Inflammatory macrophage (primary cell): Measurements from ENCODE around the gene MIEF2.

Experiments used
- DNase-seq, 2 donors: peaks; one replicate each; pipeline ENCODE4 v3.0.0-alpha.2; 2020 to 2022

Gene MIEF2

DNA sequence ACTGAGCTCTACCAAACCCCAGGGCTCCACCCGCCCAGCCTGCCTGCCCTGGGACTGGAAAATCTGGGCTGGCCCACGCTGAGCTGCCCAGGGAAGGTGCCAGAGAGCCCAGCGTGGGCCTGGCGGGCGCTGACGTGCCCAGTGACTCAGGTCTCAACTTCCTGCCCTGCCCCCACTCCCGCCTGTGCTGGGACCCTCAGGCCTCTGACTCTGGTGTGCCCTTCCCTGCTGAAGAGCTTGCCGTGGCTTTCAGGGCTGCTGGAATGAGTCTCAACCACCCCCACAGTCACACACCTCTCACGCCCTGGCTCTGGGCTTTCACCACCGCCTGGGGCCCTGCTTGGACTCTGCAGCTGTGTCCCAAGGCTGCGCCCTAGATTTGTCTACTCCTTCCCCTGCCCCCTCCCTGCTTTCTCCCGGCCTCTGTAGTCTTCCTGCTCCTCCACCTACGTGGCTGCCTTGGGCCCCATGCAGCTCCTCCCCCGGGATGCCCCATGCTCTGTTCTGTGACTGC lies 24.7 kb upstream of the MIEF2 start:
- DNase-seq: peak; percentile 35 to 58

DNA sequence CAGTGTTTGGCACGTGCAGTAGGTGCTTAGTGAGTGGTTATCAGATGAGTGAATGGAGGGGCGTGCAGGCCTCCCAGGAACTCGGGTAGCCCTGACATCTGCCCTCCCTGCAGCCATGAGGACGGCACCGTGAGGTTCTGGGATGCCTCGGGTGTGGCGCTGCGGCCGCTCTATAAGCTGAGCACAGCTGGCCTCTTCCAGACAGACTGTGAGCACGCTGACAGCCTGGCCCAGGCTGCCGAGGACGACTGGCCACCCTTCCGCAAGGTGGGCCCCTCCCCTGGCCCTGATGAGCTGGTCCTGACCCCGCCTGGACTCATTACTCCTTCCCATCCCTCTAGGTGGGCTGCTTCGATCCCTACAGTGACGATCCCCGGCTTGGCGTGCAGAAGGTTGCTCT lies 24.0 kb upstream of the MIEF2 start:
- no peak for DNase-seq

DNA sequence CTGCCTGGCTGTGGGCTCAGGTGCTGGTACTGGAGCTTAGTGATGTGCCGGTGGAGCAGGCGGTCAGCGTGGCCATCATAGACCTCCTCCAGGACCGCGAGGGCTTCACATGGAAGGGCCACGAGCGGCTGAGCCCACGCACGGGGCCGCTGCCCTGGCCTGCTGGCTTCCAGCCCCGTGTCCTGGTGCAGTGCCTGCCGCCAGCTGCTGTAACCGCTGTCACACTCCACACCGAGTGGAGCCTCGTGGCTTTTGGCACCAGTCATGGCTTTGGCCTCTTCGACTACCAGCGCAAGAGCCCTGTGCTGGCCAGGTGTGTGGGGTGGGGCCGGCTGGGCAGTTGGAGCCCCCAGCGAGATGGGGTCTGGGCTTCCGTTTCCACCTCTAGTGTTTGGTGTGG lies 23.0 kb upstream of the MIEF2 start:
- no peak for DNase-seq

DNA sequence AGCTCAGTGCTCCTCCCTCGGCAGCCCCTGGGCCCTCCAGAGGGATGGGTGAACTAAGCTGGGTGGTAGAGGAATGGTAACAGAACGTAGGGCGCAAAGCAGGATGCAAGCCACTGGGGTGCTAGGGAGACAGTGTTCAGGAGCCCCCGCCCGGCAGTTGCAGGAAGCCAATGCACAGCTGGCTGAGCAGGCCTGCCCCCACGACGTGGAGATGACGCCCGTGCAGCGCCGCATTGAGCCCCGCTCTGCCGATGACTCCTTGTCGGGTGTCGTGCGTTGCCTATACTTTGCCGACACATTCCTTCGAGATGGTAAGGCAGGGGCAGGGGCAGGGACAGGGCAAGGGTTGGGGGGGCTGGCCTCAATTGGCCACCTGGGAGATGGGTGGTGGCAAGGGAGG lies 22.2 kb upstream of the MIEF2 start:
- no peak for DNase-seq

DNA sequence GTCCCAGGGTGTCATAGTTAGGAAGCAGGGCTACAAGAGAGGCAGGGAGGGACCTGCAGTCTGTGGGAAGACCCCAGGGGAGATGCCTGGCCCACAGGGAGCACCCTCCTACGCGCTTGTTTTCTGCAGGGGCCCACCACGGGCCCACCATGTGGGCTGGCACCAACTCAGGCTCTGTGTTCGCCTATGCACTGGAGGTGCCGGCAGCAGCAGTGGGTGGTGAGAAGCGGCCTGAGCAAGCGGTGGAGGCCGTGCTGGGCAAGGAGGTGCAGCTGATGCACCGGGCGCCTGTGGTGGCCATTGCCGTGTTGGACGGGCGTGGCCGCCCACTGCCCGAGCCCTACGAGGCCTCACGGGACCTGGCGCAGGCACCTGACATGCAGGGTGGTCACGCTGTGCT lies 20.0 kb upstream of the MIEF2 start:
- DNase-seq: no peak

DNA sequence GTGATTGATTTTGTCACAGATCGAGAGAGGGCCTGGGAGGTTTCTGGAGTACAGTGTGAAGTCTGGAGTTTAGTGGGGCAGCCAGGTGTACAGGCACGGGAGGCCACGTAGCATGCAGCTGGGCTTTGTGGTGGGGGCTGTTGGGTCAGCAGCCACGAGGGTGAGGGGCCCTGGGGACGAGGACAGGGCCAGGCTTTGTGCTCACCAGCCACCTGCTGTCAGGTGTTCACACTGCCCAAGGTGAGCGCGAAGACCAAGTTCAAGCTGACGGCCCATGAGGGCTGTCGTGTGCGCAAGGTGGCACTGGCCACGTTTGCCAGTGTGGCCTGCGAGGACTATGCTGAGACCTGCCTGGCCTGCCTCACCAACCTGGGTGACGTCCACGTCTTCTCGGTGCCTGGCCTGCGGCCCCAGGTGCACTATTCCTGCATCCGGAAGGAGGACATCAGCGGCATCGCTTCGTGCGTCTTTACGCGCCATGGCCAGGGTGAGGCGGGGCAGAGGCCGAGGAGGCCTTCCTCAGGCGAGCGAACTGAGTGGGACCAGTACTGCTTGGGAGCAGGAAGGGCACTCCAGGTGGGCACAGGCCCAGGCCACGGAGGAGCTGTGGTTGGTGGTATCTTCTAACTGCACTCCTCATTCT lies 19.1 kb upstream of the MIEF2 start:
- DNase-seq: no peak

DNA sequence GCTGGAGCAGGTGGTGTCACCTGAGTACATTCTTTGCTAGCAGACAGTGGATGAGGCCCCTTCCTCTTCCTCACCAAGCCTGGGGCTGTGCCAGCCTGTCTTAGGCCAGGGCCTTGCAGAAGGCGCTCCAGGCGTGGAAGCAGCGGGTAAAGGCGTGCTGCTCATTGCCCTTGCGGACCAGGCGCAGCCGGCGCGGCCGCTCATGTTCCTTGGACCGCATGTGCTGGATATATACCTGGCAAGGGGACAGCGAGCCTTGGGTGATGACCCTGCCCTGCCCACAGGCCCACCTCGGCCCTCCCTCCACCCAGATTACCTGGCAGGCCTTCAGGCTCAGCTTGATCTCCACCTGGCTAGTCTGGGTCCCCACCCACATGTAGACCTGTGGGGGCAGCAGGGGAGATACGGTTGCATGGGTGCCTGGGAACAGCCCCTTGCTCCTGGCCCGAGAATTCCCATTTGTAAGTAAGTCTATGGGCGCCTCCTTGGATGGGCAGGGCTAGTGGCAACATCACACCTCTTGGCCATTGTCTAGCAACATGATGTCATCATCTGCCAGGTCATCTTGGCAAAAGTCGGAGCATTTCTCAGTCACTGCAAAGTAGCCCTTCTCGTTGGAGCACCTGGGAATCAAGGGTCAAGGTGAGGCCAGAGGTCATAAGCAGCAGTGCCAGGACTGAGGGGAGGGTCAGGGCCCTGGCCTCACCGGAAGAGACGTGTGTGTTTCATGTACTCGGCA lies 15.3 kb upstream of the MIEF2 start:
- DNase-seq: no peak

DNA sequence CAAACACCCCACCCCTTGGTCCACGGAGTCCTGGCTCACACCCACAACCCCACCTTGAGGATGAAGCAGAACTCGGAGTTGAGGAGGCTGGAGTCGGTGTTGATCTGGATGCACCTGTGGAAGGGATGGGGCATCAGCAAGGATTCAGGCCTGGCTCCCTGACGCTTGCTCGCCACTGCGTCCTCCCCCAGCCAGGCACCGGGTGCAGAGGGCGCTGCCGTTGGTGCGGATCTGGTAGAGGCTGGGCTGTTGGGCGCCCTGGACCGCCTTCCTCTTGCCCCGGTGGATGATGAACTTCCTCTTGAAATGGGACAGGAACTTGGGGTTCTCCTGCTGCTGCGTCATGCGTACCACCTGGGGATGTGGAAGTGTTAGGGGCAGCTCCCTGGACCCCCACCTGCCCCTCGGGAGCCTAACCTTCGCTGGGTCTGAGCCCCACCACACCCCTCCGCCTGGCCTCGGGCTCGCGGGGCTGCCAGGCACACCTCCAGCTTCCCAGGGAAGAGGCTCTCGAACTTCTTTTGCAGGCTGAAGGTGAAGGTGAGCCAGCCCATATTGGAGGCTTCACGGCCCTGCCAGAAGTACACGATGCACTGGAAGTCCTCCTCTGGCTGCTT lies 14.2 kb upstream of the MIEF2 start:
- no peak for DNase-seq

DNA sequence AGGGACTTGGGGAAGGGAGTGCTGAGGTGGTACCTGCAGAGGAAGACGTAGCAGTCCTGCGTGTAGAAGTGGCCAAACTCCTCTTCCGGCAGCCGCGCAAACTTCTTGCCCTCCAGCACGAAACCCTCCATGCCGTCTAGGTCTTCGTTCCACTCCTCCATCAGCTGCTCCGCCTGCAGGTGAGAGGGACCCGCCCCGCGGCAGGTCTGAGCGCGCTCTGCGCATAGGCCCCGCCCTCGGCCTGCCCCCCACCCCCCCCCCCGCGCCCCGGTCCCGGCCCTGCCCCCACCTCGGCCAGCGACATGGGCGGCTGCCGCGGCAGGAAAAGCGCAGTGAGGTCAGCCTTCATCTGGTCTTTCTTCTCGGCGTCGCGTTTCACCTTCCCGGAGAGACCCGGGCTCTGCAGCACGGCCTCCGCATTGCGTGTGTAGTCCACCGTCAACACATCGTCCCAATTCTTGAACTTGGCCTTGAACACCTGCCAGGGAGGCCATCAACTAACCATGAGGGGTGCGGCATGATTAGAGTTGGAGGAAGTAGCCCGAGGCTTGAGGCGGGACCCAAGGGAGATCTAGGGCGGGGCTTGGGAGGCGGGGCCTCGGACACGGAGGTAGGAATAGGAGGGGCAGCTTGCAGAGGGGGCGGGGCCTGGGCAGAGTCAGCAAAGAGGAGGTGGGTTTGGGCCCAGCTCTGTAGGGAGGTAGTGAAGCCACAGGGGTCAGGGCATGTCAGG lies 13.4 kb upstream of the MIEF2 start:
- DNase-seq: peak; percentile 39 to 52

DNA sequence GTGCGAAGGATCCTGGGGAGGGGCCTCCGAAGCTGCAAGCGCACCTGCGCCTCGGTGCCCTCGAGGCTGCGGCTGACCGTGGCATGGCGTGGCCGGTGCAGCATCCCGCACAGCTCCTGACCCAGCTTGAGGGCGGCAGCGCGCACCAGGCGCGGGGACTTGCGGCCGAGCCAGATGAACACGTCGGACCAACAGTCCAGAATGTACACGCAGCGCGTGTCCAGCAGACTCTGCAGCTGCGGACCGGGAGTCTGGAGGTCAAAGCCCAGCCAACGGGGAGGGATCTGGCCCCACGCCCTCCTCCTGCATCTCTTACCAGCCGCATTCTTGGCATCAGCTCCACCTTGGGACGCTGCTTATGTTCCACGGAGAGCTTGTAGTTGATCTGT lies 12.9 kb upstream of the MIEF2 start:
- no peak for DNase-seq

DNA sequence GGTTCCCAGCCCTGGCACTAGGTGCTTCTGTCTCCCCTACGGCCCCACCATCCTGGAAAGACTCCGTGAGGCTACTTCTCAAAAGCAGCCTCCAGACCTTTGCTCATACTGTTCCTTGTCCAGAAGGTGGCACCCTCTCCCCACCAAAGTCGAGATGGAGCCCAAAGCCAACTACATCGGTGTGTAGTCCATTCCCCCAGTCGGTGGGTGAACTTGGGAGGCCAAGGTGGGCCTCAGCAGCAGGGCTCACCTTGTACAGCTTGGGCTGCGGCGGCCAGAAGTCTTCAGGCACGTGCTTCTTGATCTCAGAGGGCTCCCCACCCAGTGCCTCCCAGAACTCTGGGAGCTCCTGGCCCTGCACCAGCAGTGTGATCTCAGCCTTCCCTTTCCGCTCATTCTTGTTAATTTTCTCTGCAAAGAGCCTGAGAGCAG lies 12.1 kb upstream of the MIEF2 start:
- peak; percentile 51 to 62 for DNase-seq

DNA sequence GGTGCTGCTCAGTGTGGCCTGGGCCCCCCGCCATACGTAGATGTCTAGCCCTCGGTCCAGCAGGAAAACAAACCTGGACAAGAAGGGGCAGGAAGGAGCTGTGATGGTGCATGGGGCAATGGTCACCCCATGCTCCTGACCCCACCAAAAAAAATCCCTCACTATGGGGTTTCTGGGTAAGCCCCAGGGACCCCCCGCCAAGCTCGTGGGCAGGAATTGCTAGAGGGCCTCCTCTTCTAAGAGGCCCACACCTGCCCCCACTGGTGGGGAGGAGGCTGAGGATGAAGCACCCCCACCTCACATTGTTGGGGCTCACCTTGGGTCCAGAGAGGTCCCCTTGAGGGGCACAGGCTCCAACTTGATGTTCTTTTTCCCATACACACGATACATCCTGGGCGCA lies 11.7 kb upstream of the MIEF2 start:
- DNase-seq: no peak

DNA sequence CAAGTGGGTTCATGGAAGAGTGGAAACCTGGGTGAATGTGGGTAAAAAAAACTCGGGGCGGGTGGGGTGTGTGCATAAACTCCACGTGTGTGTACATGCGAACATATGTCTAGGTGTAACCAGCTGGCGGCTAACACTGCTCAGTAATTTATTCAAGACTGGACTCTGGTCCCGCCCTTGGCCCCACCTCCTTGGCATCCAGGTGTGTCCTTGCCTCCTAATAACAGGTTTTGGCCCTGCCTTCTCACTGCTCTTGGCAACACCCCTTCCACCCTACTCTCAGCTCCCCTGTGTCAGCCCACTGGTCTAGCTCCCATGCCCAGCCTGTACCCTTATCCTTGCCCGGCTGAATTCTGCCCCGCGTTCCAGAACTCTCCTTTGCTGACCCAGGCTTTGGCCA lies 10.2 kb upstream of the MIEF2 start:
- no peak for DNase-seq

DNA sequence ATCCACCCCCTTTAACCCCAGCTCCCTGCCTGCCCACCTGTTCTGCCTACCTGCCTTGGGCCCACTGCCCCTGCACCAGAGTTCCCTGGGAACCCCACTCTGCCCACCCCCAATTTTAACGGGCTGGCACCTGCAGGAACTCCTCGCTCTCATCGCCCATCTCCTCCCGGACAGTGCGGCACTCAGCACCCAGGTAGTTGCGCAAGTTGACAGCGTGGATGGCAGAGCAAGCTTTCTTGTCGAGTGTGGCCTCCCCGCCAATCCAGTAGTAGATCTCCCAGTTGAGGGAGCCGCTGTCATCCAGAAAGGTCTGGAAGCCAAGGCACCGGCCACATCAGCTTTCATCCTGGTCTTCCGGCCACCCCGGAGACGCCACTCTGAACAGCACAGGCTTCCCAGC lies 9.8 kb upstream of the MIEF2 start:
- no peak for DNase-seq

DNA sequence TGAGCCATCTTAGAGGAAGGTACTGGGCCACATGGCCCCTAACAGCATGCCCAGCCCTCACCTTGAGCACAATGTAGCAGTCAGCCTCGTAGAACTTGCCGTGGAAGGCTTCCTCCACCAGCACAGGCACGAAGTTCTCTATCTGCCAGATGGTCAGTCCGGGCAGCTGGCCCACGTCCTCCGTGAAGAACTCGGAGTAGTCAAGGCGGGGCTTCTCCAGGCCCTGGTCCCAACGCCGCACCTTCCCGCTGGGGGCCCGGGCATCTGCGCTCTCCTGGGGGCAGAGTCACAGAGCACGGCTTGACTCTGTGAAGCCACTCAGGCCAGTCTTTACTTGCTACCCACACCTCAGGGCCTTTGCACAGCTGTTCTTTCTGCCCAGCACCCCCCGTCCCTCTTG lies 9.3 kb upstream of the MIEF2 start:
- no peak for DNase-seq

DNA sequence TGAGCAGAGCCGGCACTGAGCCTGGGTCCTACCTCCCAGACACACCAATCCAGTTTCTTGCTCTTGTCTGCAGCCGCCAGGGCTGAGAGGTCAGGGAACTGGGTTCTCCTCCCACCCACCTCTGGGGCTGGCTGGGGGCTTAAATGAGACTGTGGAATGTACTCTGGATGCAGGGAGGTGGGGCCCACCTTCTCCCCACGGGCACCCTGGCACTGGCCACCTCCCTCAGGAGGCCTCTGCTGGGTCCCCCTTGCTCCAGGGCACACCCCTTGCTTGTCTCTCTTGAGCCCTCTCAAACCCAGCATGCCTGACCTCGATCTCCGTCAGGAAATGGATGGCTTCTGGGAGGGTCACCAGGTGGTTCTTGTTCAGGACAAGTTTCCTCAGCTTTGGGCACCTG lies 8.3 kb upstream of the MIEF2 start:
- no peak for DNase-seq

DNA sequence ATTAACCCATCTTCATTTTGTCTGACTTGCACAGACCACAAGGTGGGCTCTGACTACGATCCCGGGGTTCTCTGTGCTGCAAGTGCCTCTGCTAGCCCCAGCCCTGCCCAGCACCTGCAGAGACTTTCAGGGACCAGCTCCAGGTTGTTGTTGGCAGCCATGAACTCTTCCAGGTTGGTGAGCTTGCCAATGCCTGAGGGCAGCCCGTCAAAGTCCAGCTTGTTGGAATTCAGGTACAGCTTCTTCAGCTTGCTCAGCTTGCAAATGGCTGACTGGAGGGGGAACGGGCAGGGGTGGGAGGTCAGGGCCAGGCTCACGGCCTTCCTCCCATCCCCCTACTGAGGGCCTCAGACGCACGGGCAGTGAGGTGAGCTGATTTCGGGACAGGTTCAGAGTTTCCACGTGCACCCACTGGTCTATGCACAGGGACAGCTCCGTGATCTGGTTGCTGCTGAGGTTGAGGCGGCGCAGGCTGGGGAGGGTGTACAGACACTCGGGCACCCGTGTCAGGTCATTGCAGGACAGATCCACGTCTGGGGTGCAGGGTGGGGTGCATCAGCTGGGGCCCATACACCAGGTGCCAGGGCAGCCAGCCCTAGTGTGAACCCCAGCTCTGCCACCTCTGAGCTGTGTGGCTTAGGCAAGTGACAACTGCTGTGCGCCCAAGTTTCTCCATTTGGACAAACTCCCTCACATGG lies 7.1 kb upstream of the MIEF2 start:
- DNase-seq: no peak

DNA sequence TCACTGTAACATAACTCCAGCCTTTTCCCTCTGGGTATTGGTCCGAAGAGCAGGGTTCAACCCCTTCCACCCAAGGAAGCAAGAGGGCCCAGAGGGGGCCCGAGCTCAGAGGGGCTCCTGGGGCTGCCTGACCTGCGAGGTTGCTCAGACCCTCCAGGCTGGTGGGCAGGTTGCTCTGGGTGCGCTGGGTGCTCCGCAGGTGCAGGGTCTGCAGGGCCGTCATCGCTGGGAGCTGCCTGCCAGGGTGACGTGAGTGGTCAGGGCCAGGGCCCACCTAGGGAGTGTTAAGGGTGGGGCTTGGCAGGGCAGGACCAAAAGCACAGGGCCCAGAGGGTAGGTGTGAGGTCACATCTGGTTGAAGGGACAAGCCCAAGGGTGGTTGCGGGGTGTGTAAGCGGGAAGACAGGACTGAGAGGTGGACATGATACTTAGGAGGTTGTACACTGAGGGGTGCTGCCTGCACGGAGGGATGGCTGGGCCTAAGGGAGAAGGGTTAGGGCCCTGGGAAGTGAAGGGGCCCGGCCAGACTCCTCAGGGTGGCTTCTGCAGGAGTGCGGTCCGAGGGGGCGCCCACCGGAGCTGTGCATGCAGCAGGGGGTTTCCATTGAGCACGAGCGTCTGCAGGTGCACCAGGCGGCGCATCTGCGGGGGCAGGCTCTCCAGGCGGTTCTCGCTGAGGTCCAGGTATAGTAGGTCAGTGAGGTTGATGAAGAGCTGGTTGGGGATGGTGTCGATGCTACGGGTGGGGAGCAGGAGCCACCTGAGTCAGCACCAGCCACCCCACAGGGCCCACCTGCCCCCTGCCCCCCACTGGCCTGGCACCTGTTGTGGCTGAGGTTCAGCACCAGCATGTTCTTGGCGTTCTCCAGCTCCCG lies 6.3 kb upstream of the MIEF2 start:
- DNase-seq: no peak

DNA sequence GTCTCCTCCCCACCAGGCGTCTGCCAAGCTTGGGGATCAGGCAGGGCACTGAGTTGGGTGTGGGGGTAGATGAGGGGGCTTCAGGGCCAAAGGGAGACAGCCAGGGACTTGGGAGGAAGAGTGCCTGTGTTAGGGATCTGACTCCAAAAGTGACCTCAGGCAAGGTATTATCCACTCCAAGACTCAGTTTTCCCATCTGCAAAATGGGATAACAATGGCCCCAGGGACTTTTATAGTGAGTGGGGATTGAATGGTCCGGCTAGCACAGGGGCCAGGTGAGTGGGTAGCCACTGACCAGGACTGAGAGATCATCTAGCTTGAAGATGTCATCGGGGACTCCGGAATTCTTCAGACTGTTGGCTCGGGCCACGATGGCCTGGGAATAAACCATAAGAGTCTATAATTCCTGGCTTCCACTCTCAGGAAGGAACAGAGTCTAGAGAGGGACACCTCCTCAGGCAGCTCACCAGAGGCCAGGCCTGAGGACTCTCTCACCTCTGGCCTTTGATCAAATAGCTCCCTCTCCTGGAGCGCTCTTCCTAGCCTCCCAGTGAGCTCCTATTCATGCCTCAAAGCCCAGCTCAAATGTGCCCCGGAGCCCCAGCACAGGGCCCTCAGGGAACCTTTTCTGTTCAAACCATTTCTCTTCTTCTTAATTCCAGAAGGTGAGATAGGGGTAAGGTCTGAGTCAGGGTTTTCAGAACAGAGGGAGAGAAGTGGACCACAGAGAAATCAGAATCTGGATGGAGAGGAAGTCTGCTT lies 5.4 kb upstream of the MIEF2 start:
- no peak for DNase-seq

DNA sequence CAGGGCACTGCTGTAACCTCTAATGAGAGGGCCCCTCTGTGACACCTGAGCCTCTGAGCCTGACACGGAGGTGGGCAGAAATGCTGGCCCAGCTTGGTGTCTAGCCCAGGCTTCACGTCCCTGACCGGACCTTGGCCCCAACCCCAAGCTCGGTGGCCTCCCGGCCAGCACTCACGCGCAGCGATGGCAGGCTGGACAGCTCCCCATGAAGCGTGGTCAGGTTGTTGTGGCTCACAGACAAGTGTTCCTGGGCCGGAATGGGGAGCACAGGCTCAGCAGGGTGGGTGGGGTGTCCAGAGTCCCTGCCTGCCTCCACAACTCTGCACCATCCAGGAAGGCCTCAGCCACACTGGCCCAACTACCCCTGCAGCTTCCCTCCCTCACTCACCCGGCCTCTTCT lies 4.1 kb upstream of the MIEF2 start:
- no peak for DNase-seq

DNA sequence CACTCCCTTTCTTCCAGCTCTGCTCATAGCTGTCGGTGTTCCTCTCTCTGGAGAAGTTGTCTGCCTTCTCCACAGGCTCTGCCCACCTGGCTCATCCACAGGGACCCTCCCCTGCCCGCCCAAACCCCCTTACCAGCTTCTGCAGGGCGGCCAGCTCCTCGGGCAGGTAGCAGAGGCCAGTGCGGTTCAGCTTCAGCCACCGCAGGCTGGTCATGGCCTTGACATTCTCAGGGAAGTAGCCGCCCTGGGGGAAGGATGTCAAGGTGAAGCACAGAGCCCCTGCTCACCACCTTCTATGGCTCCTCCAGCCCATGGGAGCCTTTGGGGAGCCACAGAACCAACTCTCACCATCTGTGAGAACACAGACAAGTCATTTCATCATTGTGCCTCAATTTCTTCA lies 3.7 kb upstream of the MIEF2 start:
- DNase-seq: no peak
